ENCODE results near the gene ATXN7L2. TPM values are rescaled to one million over a fixed set of nuclear protein-coding genes. Genes with fewer than 3 reads are reported as not detected.

ATXN7L2 gene
- total RNA-seq, 1 experiment from 2014 or later: 5.0 TPM

Other genes with a start within 250 kb of the ATXN7L2 start
- gene CELSR2, start 234.4 kb upstream of the ATXN7L2 start, total RNA-seq (2014; rRNA removed; shearing (Covaris generic)): 3.7 and 6.9 TPM in 2 replicates
- 68.3 and 83.5 TPM in 2 replicates for gene PSRC1, start 200.8 kb upstream of the ATXN7L2 start, total RNA-seq (2014; rRNA removed; shearing (Covaris generic))
- not detected in 2 replicates for gene MYBPHL, start 176.9 kb upstream of the ATXN7L2 start, total RNA-seq (2014; rRNA removed; shearing (Covaris generic))
- gene SORT1, start 86.0 kb upstream of the ATXN7L2 start, total RNA-seq (2014; rRNA removed; shearing (Covaris generic)): 22.0 and 28.3 TPM in 2 replicates
- 119 and 162 TPM in 2 replicates for gene PSMA5, start 57.5 kb upstream of the ATXN7L2 start, total RNA-seq (2014; rRNA removed; shearing (Covaris generic))
- gene SYPL2, start 17.4 kb upstream of the ATXN7L2 start, total RNA-seq (2014; rRNA removed; shearing (Covaris generic)): 0.05 TPM in 1 of 2 replicates, not detected in the other
- 6.6 and 8.0 TPM in 2 replicates for gene CYB561D1, start 10.2 kb downstream of the ATXN7L2 start, total RNA-seq (2014; rRNA removed; shearing (Covaris generic))
- gene AMIGO1, start 25.8 kb downstream of the ATXN7L2 start, total RNA-seq (2014; rRNA removed; shearing (Covaris generic)): 1.1 and 2.4 TPM in 2 replicates
- not detected in 2 replicates for gene GPR61, start 56.0 kb downstream of the ATXN7L2 start, total RNA-seq (2014; rRNA removed; shearing (Covaris generic))
- gene GNAI3, start 64.7 kb downstream of the ATXN7L2 start, total RNA-seq (2014; rRNA removed; shearing (Covaris generic)): 11.1 and 14.8 TPM in 2 replicates
- gene GNAT2, start 135.7 kb downstream of the ATXN7L2 start, total RNA-seq (2014; rRNA removed; shearing (Covaris generic)): 0.12 TPM in 1 of 2 replicates, not detected in the other
- 86.0 and 106 TPM in 2 replicates for gene AMPD2, start 135.9 kb downstream of the ATXN7L2 start, total RNA-seq (2014; rRNA removed; shearing (Covaris generic))
- gene GSTM4, start 172.2 kb downstream of the ATXN7L2 start, total RNA-seq (2014; rRNA removed; shearing (Covaris generic)): 23.8 and 37.4 TPM in 2 replicates
- gene GSTM2, start 184.2 kb downstream of the ATXN7L2 start, total RNA-seq (2014; rRNA removed; shearing (Covaris generic)): 10.7 and 17.4 TPM in 2 replicates
- not detected in 2 replicates for gene GSTM1, start 203.9 kb downstream of the ATXN7L2 start, total RNA-seq (2014; rRNA removed; shearing (Covaris generic))
- not detected in 2 replicates for gene GSTM5, start 228.3 kb downstream of the ATXN7L2 start, total RNA-seq (2014; rRNA removed; shearing (Covaris generic))